GM12892 (cell line): ENCODE results near the gene GOSR1.

ENCODE experiments used
- POLR2A ChIP-seq: IDR thresholded peaks from 2 replicates; pipeline ENCODE4 v1.6.1; 2011; ENCODE audit warnings: low read depth, low read length, control low read depth
- POLR2AphosphoS5 ChIP-seq: IDR thresholded peaks from 2 replicates; pipeline ENCODE4 v1.6.1; 2011; ENCODE audit warnings: low read depth, low read length, control low read depth

DNA sequence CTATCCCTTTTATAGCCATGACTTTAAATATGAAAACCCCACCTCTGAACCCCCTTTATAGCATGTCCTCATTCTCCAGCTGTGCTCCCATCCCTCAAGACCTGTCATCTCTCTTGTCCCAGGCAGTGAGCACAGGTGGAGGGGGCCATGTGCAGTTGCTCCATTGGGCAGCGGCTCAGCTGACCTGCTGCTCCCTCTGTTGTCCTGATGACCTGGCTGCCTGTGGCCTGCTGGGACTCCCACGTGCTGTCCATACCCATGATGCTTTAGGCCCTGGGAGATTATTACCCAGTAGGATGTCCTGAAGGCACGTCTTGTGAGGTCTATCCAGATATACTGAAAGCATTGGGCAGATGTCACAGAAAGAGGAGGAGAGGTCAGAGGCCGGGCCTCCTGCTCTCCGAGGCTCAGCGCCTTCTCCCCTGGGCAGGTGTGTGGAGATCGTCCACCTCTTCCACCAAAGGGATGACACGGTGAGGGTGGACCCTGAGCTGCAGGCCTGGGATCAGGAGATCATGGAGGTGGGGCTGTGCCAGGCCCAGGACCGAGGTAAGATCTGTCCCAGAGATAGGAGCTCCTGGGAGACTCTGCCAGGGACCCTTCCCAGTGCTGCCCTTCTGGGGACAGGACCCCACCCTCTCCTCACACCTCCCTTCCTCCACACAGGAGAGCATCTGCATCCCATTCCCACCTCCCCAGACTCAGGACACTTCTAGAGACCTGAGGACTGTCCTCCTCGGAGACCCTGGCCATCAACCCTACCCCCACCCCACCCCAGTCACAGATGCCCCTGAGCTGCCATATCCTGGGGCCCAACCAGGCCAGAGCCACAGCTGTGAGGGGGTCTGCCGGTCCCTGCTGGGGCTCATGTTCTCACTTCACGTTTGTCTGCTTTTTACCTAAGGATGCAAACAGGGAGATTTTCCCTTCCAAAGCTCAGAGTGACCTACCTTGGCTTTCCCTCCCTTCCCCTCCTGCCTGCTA is 58.0 kb downstream of the GOSR1 start:
- TF ChIP-seq POLR2AphosphoS5 (no peak), POLR2A (no peak)
